Measurements from ENCODE around the gene ROR1.

DNA sequence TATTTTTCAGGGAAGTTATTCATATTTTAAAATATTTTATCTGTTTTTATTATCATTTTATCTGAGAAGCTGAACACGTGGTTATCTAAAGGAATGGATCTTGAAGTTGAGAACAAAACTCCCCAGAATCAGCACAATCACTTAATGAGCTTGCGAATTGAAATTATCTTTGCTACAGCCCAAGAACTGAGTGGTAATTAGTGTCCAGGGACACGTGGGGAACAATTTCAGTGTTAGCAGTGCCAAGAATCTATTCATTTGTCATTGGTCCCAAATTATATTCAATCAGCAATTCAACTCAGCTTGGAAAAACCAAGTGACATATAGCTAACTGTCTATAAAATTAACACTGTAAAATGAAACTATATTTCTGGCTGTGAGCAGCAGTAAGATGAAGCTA, 232.0 kb downstream of the ROR1 start:
- TF ChIP-seq, protein P1, sequence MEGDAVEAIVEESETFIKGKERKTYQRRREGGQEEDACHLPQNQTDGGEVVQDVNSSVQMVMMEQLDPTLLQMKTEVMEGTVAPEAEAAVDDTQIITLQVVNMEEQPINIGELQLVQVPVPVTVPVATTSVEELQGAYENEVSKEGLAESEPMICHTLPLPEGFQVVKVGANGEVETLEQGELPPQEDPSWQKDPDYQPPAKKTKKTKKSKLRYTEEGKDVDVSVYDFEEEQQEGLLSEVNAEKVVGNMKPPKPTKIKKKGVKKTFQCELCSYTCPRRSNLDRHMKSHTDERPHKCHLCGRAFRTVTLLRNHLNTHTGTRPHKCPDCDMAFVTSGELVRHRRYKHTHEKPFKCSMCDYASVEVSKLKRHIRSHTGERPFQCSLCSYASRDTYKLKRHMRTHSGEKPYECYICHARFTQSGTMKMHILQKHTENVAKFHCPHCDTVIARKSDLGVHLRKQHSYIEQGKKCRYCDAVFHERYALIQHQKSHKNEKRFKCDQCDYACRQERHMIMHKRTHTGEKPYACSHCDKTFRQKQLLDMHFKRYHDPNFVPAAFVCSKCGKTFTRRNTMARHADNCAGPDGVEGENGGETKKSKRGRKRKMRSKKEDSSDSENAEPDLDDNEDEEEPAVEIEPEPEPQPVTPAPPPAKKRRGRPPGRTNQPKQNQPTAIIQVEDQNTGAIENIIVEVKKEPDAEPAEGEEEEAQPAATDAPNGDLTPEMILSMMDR (IDR thresholded peaks at IDR 0.05), result no peak
- TF ChIP-seq POLR2A (IDR thresholded peaks at IDR 0.05), result no peak
